GM12891 (cell line): ENCODE data around the gene KSR1.

Experiments
- POLR2A ChIP-seq: IDR thresholded peaks from 2 replicates; pipeline ENCODE4 v1.6.1; 2011; ENCODE audit warnings: low read depth, low read length, control low read depth
- POLR2AphosphoS5 ChIP-seq: IDR thresholded peaks from 2 replicates; pipeline ENCODE4 v1.6.1; 2011; ENCODE audit warnings: low read depth, low read length, control low read depth
- TAF1 ChIP-seq: IDR thresholded peaks from 2 replicates; pipeline ENCODE4 v1.6.1; 2011; ENCODE audit warnings: low read depth, low read length, control low read depth

DNA sequence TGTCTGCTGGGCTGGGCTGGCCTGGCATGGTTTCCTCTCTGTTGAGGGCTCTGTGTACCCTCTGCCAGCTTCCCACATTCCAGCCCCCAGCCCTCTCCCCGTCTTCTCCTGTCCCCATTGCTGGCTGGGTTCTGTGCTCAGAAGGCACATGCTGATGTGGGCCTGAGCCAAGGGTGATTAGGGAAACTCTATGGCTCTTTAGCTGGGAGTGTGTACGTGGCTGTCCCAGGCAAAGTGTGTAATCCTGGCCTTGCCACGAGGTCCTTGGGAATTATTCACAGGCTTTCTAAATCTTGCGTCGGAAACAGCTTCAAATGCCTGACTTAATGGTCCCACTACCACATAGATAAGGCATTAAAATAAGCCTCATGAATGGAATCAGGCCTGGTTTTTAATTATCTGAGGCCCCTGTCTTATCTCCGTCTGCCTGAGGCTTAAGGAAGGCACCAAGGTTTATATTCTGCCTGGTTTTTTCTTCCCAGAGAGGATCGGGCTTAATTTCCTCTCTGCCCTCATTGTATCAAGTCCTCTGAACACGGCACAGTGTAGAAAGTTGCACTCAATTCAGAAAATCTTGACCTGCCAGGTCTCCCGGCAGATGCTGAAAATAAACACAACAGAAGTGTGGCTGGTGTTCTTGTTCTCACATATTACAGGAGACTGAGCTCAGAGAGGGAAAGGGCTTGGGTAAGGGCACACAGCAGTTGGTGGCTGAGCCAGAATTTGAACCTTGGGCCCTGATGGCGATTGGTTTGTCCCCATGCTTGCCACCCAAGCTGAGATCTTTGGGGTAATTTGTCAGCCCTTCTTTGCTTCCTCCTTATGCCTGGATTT is 121.9 kb downstream of the KSR1 start:
- TF ChIP-seq TAF1 (no peak), POLR2AphosphoS5 (no peak), POLR2A (no peak)
